Hematopoietic multipotent progenitor cell treated with erythropoietin and hydrocortisone succinate and interleukin-3 and kit ligand, for 17 days (in vitro differentiated cells): ENCODE measurements around the gene ACTN4.

Experiments
- DNase-seq: peaks from one replicate; pipeline ENCODE4 v3.0.0-alpha.2; 2015; ENCODE audit warnings: low spot score

Gene ACTN4

DNA sequence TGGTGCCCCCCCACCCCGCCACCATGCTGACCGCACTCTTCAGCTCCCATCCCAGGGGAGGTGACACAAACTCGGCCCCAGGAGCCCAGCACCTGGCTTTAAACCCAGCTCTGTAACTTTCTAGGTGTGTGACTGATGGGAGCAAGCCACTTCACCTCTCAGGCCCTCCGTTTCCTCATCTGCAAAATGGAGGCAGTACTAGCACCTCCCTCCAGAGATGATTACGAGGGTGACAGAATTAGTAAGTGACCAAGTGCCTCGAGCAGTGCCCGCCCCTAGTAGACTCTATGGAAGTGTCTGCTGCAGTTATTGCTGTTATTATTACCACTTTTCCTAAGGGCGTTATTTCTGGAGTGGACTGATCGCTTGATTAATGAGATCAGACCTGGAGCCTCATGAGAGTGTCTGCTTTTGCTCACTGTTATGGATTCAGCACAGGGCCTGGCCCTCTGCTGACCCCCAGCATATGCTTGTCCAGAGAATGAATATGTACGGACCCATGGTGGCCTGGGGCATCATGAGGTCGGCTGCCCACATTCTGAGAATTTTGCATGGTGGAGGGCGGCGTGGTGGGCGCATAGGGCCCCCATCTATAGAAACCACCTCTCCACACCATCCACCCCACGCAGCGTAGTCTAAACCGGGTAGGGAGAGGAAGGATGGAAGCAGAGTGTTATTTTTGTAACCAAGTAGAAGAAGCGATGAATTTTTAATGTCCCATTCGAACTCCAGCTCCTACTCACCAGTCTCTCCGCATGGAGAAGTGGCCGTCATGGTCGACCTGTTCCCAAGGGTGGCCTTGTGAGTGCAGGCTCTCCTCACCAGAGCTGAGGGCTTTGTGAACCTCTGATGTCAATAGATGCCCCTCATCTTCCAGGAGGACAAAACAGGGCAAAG lies 48.6 kb downstream of the ACTN4 start:
- no peak for DNase-seq

DNA sequence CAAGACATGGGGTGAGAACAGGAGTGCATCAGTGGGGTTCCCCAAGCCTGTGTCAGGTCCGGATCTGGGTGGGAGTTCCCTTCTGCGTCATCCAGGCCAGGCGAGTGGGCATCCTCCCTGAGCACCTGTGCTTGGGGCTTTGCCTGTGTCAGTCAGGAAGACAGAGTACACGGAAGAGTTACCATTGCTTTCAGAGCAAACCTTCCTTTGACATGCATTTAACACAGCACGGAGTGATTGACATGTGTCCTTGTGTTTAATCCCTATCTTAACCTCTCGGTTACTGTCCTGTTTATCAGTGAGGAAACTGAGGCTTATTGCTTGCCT lies 49.2 kb downstream of the ACTN4 start:
- no peak for DNase-seq

DNA sequence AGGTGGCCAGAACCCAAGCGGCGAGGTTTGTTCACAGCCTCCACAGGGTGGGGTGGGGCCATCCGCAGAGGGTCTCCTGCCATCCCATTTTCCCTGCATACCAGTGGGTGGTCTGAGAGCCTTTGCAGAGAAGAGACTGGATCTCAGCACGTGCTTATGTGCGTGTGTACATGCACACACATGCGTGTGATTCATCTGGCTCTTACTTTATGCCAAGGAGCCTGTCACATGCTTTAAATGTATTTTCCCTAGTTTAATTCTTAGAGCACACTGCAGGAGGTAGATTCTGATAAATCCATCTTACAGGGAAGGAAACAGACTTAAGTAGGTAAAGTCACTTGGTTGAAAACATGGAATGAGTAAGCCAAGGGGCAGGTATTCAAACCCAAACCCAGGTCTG lies 49.7 kb downstream of the ACTN4 start:
- no peak for DNase-seq

DNA sequence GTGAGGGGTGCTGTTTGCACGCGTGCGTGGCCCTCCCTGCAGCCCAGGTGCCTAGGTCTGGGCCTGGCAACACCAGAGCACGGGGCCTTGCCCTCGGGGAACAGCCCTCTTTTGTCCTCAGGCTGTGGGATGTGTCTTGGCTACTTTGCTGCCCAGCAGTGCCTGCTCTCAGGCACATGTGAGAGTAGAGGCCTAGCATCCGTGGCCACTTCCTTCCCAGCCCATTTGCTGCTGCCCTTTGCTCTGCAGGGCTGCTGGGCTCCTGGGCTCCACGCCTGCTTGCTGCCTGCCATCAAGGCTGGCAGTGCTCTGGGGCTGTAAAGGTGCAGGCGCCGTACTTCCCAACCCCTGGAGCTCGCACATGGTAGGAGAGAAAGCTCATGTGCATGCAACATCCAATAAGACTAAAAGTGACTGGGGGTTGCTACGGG lies 50.2 kb downstream of the ACTN4 start:
- no peak for DNase-seq

DNA sequence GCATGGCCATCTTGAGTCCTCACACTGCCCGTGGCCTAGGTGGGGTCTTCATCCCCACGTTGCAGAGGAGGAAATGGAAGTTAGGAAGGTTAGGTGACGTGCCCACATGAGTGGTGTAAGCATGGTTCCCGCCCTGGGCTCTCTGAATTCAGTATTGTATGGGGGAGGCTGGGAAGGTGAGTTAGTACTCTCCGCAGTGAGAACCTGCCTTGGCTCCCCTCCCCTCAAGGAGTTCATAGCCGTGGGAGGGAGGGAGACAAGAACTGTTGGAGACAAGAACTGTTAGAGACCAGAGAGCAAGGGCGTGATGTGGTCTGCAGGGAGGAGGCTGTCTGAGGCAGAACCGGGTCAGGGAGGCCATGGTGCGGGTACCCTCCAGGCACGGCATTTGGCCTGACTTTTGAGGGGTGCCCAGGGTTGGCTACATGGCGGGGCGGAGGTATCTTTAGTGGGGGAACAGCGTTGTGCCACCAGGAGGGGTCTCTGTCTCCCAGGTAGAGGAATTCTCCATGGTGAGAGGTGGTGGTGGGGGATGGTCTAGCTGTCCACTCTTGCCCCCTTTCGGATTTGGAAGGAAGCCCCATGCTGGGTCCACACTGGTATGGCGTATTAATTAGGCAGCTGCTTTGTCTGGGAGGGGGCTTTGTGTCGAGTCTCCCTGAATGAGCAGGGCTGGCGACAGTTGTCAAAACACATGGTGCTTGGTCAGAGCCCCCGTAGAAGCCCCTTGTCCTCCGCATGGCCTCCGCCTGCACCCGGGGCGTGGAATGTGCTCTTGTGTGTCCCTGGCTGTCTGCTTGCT lies 51.0 kb downstream of the ACTN4 start:
- DNase-seq = no peak

DNA sequence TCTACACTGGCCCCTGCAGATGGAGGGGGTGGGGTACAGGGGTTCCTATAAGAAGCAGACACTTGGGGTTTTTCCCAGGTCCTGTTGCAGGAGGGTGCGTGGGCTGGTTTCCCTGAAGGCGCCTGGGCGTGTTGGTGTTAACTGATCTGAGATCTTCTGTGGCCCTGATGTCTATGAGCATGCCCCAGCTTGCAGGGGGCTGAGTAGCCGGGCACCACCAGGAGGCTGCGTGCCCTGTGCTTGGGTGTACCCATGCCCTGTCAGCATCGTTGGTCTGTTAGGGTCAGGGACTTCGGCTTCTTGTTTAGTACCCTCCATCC lies 51.5 kb downstream of the ACTN4 start:
- no peak for DNase-seq

DNA sequence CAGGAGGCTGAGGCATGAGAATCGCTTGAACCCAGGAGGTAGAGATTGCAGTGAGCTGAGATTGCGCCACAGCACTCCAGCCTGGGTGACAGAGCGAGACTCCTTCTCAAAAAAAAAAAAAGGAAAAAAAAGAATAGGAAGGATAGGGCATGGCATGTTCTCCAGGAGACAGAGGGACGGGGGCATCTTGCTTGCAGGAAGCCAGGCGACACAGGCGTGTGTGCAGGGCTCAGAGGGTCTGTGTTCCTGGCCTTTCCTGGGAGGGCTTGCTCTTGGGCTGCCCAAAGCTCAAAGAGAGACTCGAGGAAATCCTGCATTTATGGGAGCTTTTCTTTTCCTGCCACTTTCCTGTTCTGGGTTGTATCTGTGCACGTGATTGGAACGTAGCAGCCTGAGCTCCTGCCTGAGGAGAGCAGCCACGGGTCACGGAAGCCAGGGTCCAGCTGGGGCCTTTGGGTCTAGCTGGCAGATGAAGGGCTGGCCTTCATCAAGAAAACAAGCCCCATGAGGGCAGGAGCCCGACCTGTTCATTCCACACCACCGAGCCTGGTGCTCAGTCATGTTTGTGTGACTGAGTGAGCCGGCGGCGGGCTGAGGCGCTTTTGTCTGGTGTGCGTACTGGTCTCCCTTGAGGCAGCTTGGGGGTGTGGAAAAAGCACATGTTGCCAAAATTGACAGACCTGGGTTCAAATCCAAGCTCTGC lies 52.3 kb downstream of the ACTN4 start:
- DNase-seq = no peak

DNA sequence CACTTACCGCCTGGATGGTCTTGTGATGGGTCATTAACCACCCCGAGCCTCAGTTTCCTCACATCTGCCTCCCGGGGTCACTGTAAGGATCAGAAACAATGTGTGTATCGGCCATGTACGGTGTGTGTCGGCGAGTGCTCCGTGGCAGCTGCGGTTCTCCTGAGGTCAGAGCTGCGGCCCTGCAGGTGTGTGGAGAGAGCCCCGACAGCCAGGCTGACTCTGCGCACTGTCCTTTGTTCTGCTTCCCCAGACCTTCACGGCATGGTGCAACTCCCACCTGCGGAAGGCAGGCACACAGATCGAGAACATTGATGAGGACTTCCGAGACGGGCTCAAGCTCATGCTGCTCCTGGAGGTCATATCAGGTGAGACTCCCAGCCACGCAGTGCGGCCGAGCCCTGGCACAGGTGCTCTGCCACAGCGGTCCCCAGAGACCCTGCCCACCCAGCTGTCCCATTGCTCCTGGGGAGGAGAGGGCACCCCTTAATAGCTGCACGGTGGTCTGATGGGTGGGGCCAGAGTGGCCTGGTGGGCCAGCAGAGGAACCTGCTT lies 53.0 kb downstream of the ACTN4 start:
- no peak for DNase-seq

DNA sequence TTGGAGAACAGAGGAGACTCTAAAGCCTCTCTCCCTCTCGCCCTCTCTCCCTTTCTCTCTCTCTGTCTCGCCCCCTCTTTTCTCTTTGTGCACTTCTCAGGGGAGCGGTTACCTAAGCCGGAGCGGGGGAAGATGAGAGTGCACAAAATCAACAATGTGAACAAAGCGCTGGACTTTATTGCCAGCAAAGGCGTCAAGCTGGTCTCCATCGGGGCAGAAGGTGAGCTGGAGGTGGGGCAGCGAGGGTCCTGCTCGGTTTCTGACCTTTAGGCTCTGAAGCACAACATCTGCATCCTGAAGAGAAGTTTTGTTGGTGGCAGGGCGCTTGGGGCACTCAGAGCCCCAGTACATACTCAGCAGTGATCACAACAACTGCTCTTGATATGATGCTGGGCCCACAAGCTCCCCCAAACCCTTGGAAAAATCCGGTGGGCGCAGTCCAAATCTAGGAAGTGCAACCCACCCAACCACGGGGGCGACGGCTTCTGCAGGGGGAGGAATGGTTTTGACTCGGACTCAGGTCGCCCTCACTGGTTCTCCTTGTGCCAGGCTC lies 53.5 kb downstream of the ACTN4 start:
- no peak for DNase-seq

DNA sequence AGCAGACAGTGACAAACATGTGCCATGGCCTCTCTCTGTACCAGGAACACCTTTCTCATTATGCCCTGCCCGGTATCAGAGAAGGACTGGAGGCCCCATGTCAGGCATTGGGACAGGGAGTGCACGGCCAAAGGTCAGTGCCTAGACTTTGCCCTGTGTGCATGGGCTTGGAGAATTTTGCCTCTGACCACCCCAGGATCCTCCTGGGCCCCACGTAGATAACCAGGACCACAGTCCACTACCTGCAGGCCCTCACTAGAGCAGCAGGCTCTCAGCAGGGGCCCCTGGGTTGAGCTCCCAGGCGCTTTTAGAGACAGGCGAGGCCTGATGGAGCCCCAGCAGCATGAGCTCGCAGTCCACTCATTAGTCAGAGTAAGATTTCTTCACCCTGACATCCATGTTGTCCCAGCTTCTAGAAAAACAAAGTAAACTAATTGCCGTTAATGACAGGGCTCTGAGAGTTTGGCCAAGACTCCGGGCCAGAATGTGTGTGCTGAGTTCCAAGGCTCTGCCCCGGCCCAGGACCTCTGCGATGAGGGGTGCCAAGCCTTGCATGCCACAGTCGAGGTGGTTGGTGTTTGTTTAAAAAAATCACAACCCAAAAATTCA lies 54.1 kb downstream of the ACTN4 start:
- DNase-seq = no peak

DNA sequence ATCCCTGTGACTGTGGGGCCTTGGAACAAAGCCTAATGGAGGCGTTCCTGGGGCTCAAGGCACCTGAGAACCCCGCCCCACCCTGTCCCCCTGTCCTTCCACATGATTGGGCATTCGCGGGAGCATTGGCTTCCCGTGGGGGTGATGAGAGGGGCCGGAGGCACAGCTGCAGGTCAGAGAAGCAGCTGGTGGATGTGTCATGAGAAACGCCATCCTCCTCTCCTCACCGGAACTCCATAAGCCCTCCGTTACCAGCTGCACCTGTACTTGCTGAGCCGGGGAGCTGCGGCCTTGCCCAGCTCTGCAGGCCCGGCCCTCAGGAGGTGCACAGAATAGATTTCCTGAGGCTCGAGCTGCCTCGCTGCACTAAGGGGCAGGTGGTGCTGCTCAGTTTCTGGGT lies 54.8 kb downstream of the ACTN4 start:
- no peak for DNase-seq

DNA sequence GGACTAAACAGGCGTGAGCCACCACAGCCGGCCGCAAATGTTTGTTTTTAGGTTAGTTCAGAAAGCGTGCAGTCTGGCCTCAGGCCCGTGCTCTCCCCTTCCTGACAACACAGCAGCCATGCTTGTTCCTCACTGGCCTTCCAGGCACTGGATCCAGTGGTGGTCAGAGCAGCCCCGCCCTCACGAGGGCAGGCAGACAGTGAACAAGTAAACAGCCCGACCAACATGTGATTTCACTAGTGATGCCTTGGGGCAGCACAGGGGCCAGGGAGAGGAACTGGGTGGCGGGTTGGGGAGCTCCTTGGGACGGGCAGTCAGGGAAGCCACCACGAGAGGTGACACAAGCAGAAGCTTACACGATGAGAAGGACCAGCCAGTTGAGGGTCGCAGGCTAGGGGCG lies 56.1 kb downstream of the ACTN4 start:
- DNase-seq = no peak

DNA sequence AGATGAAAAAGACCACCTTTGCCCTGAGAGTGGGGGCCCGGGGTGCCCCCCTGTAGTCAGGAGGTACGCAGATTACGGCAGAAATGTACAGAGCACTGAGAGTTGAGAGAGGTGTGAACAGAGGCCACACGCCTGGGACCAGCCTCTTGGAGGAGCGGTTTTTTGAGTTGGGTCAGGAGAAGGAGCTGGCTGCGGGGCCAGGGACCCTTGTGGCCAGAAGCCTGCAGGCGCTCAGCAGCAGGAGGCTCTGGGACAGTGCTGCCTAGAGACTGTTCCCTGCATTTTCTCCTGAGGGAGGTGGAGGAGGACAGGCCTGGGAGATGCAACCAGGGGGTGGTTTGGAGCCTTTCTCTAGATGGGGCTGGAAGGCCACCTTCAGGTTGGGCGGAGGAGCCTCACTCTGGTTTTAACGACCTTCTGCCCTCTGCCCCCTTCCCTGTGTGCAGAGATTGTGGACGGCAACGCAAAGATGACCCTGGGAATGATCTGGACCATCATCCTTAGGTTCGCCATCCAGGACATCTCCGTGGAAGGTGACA lies 57.1 kb downstream of the ACTN4 start:
- no peak for DNase-seq

DNA sequence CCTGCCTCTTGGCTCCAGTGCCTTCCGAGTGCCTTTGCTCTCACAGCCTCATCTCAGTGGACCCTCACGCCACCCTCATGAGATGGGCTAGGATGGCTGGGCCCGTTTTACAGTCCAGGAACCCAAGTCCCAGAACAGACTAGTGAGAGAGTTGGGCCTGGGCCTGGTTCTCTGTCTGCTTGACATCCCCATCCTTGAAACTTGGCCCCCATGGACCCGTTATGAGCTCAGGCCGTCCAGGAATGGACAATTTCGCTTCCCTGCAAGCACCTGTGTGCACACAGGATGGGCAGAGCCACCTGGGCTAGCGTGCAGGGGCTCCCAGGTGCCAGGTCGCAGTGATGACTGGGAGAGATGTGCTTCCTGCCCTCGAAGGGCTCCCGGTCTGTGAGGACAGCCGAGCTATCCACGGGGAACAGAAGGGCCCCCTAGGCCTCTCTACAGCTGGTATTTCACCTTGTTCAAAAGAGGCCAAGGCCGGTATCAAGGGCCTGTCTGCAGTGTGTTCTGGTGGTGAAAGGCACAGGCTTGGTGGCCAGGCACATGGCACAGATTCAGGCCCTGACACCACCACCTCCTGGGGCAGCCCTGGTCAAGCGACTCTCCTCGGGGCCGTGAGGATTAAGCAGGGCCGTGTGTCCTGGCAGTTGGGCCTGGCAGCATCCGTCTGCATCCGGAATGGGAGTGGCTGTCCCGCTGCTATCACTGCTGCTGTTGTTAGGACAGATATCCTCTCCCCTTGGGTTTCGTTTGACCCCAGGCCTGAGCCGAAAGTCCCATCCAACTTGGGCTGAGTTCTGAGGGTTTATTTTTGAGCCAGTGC lies 58.0 kb downstream of the ACTN4 start:
- no peak for DNase-seq

DNA sequence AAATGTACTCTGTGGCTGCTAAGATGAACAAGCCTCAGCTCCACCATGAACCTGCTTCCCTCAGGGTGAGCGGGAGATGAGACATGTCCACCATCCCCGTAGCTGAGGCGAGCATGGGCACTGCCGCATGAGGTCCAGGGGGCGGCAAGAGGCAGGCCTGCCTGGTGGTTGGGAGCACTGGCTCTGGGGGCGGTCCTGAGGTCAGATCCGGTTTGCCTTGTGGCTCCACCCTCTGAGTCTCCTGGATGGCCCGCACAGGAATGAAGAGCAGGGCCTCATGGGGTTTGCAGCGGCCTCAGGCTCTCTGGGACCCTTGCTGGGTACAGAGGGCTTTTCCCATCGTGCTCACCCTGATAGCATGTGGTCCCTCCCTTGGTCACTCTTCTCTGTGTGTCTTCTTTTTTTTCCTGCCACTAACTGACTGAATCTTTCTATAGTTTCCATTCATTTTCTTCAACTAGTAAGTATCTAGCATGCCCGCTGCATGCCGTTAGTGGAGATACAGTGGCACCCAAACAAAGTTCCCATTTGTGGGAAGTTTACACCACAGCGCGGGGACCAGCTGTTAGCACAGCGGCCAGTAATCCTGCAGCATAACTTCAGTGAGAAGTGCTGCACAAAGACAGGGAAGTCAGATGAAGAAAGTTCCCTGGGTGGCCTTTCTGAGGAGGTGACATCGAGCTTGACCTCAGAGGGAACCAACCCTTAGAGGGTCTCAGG lies 59.5 kb downstream of the ACTN4 start:
- no peak for DNase-seq

DNA sequence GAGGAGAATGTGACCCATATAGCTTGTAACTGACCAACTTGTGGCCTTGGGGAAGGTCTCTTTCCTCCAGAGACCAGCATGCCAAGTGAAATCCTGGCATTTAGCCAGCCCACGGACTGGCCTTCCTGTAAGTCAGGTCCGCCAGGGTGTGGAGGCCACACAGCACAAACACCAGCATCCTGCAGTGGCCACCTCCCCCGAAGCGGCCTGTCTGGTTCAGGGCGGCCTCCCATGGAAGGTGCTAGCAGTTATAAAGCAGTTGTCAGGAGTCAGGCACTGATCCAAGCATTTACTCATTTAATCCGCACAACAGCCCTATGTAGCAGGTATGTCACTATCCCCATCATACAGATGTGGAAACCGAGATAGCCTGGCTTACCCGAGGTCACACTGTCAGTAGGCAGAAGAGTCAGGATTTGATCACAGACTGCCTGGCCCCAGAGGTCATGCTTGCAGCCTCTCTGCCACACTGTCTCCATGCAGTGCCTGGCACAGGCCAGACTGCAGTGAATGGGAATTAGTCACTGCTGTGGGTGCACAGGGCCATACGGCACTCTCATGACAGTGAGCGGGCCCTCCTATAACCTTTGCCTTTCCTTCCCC lies 60.2 kb downstream of the ACTN4 start:
- DNase-seq = no peak

DNA sequence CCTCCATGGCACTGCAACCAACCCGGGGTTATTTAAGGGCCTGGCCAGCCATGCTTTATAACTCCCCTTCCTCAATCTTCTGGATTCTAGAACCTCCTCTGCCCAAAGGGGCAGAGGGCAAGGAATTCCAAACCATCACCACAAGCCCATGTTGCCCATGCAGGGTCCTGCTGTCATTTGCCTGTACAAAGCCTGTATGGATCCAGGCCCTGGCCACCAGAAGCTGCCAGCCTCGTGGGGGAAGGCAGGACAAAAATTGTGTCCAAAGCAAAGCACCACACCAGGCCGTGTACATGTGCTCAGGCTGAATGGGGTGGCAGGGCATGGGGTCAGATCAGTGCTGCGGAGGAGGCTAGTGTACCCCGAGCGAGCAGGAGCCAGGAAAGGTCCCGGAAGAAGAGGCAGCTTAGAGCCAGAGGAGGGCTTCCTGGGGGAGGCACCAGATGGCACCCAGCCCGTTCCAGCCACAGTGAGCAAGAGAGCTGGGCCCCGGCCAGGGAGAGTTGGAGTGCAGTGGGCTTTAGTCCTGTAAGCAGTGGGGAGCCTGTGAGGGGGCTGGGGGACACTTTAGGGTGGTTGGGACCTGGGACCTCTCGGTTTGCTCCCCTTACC lies 61.1 kb downstream of the ACTN4 start:
- no peak for DNase-seq

DNA sequence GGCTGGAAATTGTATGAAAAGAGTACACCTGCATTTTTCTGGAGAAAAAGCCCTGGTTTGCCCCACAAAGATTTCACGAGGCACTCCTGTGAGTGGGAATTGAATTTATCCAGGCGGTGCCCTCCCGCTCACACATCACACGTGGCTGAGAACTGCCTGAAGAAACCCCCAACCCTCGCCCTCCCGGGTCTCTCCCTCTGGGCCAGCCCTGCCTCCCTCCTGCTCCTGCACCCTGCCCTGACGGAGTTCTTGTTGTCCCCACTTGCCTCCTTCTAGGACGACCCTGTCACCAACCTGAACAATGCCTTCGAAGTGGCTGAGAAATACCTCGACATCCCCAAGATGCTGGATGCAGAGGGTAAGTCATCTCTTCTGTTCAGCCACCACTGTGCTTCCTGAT lies 61.7 kb downstream of the ACTN4 start:
- DNase-seq = no peak
